ENCODE measurements around the gene TK2.

The TK2 gene

GRCh38 chr16:66462912-66463311, 87.0 kb downstream of the TK2 start:
- no peaks in the 10 kb centered on the region for H3K27me3 ChIP-seq (ENCODE audit: low read length)
- H3K4me2 ChIP-seq (ENCODE audit: low read depth, low read length, poor library complexity, severe bottlenecking): no peak overlapping the region
- no peak overlapping the region for H3K4me3 ChIP-seq (ENCODE audit: insufficient read depth, low read length, poor library complexity, severe bottlenecking)
- no peaks in the 10 kb centered on the region for H3K9me2 ChIP-seq (replicated peaks; ENCODE audit: insufficient read depth, low read length)
- no peak overlapping the region for H3K9ac ChIP-seq (ENCODE audit: low read length)
- no peaks in the 10 kb centered on the region for H3K9me3 ChIP-seq (ENCODE audit: insufficient read depth, low read length)
- H3K79me2 ChIP-seq (ENCODE audit: insufficient read depth, low read length): no peaks in the 10 kb centered on the region
- no peaks in the 10 kb centered on the region for H4K20me1 ChIP-seq (ENCODE audit: low read depth, low read length)
- no peaks in the 10 kb centered on the region for H3K36me3 ChIP-seq (ENCODE audit: low read length)
- no peaks in the 10 kb centered on the region for H3F3A ChIP-seq (ENCODE audit: insufficient read depth)
- no peak overlapping the region for H2AFZ ChIP-seq (ENCODE audit: low read depth, low read length, severe bottlenecking)
- no peak for TF ChIP-seq EZH2phosphoT487 (conservative IDR thresholded peaks at IDR 0.05; ENCODE audit: low read length)
- no peak overlapping the region for H3K27ac ChIP-seq (ENCODE audit: low read depth, low read length)

DNA sequence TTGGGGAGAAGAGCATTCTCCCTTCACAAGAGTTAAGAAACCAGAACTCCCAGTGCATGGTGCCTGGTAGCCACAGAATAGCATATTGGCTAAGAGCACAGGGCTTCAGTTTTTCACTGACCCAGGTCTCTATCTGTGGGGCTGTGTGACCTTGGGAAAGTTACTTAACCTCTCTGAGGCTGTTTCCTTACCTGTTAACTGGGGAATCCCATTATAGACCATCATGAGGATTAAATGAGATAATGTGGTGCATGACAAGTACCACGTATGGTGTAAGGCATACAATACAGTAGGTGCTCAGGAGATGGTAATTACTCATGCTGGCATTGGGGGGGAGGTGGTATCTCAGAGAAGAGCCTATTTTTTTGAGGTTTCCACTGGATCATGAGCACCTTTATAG, 89.2 kb downstream of the TK2 start:
- H3K9ac ChIP-seq (ENCODE audit: low read length): no peak overlapping the region
- no peak overlapping the region for H2AFZ ChIP-seq (ENCODE audit: low read depth, low read length, severe bottlenecking)
- H3K27ac ChIP-seq (ENCODE audit: low read depth, low read length): no peak overlapping the region
- no peak overlapping the region for H3K4me2 ChIP-seq (ENCODE audit: low read depth, low read length, poor library complexity, severe bottlenecking)
- H3K36me3 ChIP-seq (ENCODE audit: low read length): no peaks in the 10 kb centered on the region
- no peaks in the 10 kb centered on the region for H4K20me1 ChIP-seq (ENCODE audit: low read depth, low read length)
- no peaks in the 10 kb centered on the region for H3K79me2 ChIP-seq (ENCODE audit: insufficient read depth, low read length)
- TF ChIP-seq, protein P1, sequence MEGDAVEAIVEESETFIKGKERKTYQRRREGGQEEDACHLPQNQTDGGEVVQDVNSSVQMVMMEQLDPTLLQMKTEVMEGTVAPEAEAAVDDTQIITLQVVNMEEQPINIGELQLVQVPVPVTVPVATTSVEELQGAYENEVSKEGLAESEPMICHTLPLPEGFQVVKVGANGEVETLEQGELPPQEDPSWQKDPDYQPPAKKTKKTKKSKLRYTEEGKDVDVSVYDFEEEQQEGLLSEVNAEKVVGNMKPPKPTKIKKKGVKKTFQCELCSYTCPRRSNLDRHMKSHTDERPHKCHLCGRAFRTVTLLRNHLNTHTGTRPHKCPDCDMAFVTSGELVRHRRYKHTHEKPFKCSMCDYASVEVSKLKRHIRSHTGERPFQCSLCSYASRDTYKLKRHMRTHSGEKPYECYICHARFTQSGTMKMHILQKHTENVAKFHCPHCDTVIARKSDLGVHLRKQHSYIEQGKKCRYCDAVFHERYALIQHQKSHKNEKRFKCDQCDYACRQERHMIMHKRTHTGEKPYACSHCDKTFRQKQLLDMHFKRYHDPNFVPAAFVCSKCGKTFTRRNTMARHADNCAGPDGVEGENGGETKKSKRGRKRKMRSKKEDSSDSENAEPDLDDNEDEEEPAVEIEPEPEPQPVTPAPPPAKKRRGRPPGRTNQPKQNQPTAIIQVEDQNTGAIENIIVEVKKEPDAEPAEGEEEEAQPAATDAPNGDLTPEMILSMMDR (IDR thresholded peaks at IDR 0.05; ENCODE audit: insufficient read depth, low read length, poor library complexity, severe bottlenecking): no peak
- no peak for TF ChIP-seq EZH2phosphoT487 (conservative IDR thresholded peaks at IDR 0.05; ENCODE audit: low read length)
- H3F3A ChIP-seq (ENCODE audit: insufficient read depth): no peaks in the 10 kb centered on the region
- H3K9me3 ChIP-seq (ENCODE audit: insufficient read depth, low read length): no peaks in the 10 kb centered on the region
- H3K27me3 ChIP-seq (ENCODE audit: low read length): no peaks in the 10 kb centered on the region
- H3K4me3 ChIP-seq (ENCODE audit: insufficient read depth, low read length, poor library complexity, severe bottlenecking): no peak overlapping the region
- H3K9me2 ChIP-seq (replicated peaks; ENCODE audit: insufficient read depth, low read length): no peaks in the 10 kb centered on the region

DNA sequence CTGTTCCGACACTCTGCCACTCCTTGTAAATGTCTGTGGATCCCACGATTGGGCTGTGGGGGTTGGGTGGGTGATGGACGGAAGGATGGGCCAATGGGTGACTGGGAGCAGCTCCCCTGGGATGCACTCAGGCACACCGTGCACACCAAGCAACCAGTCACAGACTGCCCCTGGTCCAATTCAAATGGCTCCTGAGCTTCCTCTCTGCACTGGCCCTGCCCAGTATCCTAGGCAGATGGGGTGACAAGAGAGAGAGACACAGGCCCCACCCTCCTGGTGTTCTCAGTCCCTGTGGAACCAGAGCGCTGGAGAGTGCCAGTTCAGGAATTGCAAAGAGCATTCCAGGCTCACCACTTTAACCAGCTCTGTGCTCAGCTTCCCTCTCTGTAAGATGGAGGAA, 90.0 kb downstream of the TK2 start:
- Histone ChIP-seq H3F3A (ENCODE audit: insufficient read depth) (no peaks in the 10 kb centered on the region), H3K79me2 (ENCODE audit: insufficient read depth, low read length) (no peaks in the 10 kb centered on the region), H4K20me1 (ENCODE audit: low read depth, low read length) (no peaks in the 10 kb centered on the region), H3K9ac (ENCODE audit: low read length) (no peak overlapping the region), H3K27ac (ENCODE audit: low read depth, low read length) (no peak overlapping the region), H3K9me2 (replicated peaks; ENCODE audit: insufficient read depth, low read length) (no peaks in the 10 kb centered on the region), H3K9me3 (ENCODE audit: insufficient read depth, low read length) (no peaks in the 10 kb centered on the region), H3K27me3 (ENCODE audit: low read length) (no peaks in the 10 kb centered on the region), H3K36me3 (ENCODE audit: low read length) (no peaks in the 10 kb centered on the region), H3K4me2 (ENCODE audit: low read depth, low read length, poor library complexity, severe bottlenecking) (no peak overlapping the region), H2AFZ (ENCODE audit: low read depth, low read length, severe bottlenecking) (no peak overlapping the region), H3K4me3 (ENCODE audit: insufficient read depth, low read length, poor library complexity, severe bottlenecking) (no peak overlapping the region)
- TF ChIP-seq, protein P1 (IDR thresholded peaks at IDR 0.05; ENCODE audit: insufficient read depth, low read length, poor library complexity, severe bottlenecking): no peak
- TF ChIP-seq EZH2phosphoT487 (conservative IDR thresholded peaks at IDR 0.05; ENCODE audit: low read length): no peak

GRCh38 chr16:66458853-66459252, 91.1 kb downstream of the TK2 start:
- H3K79me2 ChIP-seq (ENCODE audit: insufficient read depth, low read length): no peaks in the 10 kb centered on the region
- H3K4me2 ChIP-seq (ENCODE audit: low read depth, low read length, poor library complexity, severe bottlenecking): no peak overlapping the region
- no peaks in the 10 kb centered on the region for H3K36me3 ChIP-seq (ENCODE audit: low read length)
- no peaks in the 10 kb centered on the region for H3K9me3 ChIP-seq (ENCODE audit: insufficient read depth, low read length)
- no peak overlapping the region for H3K4me3 ChIP-seq (ENCODE audit: insufficient read depth, low read length, poor library complexity, severe bottlenecking)
- H3F3A ChIP-seq (ENCODE audit: insufficient read depth): no peaks in the 10 kb centered on the region
- TF ChIP-seq EZH2phosphoT487 (conservative IDR thresholded peaks at IDR 0.05; ENCODE audit: low read length): no peak
- TF ChIP-seq, protein P1 (IDR thresholded peaks at IDR 0.05; ENCODE audit: insufficient read depth, low read length, poor library complexity, severe bottlenecking): no peak
- H3K9ac ChIP-seq (ENCODE audit: low read length): no peak overlapping the region
- H3K27me3 ChIP-seq (ENCODE audit: low read length): no peaks in the 10 kb centered on the region
- H3K27ac ChIP-seq (ENCODE audit: low read depth, low read length): no peak overlapping the region
- no peaks in the 10 kb centered on the region for H3K9me2 ChIP-seq (replicated peaks; ENCODE audit: insufficient read depth, low read length)
- H4K20me1 ChIP-seq (ENCODE audit: low read depth, low read length): no peaks in the 10 kb centered on the region
- no peak overlapping the region for H2AFZ ChIP-seq (ENCODE audit: low read depth, low read length, severe bottlenecking)
